SU-DHL-6 (cell line): ENCODE results near the gene BIK.

Source experiments
- CTCF ChIP-seq: fragments of 200-600 bp; sonication (generic); IDR thresholded peaks from one replicate; pipeline ENCODE4 v1.5.1; 2017; ENCODE audit warnings: antibody characterized with exemption, mild to moderate bottlenecking, low read length, moderate library complexity; ENCODE audit not compliant: insufficient read depth, poor library complexity, severe bottlenecking
- EZH2phosphoT487 ChIP-seq: fragments of 200-600 bp; sonication (generic), shearing (Covaris generic); conservative IDR thresholded peaks from 2 replicates; pipeline ENCODE4 v1.6.1; 2018; ENCODE audit warnings: mild to moderate bottlenecking, antibody characterized with exemption, low read length, moderate library complexity, mixed read lengths

GRCh38 chr22:43173976-43174720 lies 63.6 kb downstream of the BIK start:
- TF ChIP-seq CTCF (no peak), EZH2phosphoT487 (no peak)
